HEK293 (cell line): ENCODE data around the gene DNM1.

Source experiments
- CTCF ChIA-PET: fragments of 350-600 bp; formaldehyde crosslinking; extraction: SDS; loops from one replicate; lab custom pipeline; 2021; ENCODE audit warnings: antibody characterized with exemption; lab: Yijun Ruan, JAX
- POLR2A ChIA-PET: fragments of 300-600 bp; formaldehyde crosslinking; extraction: SDS; loops from one replicate; lab custom pipeline; 2020; ENCODE audit warnings: antibody characterized with exemption, inconsistent platforms; lab: Yijun Ruan, JAX
- H3K27ac ChIP-seq: fragments of 200-500 bp; sonication (Bioruptor generic); 2 replicates; pipeline ENCODE4 v1.5.1; 2014; ENCODE audit warnings: low read depth, low read length, control low read depth, inconsistent platforms; ENCODE audit errors: extremely low read depth
- H3K36me3 ChIP-seq, 2 experiments: fragments of 200-500 bp in 1 of 2; sonication (Bioruptor generic) in 1 of 2; 1 replicate in 1 of 2; 2 replicates in 1 of 2; pipeline ENCODE4 v1.5.1; 2014 to 2017; ENCODE audit warnings: inconsistent platforms in 2 of 2, low read length in 2 of 2; ENCODE audit not compliant: control insufficient read depth in 2 of 2, insufficient read depth in 1 of 2
- H3K4me1 ChIP-seq: fragments of 200-500 bp; sonication (Bioruptor generic); 2 replicates; pipeline ENCODE4 v1.5.1; 2014; ENCODE audit warnings: mild to moderate bottlenecking, low read length, inconsistent platforms; ENCODE audit not compliant: control insufficient read depth, insufficient read depth
- H3K4me3 ChIP-seq: 2 replicates; pipeline ENCODE4 v1.5.1; 2011; ENCODE audit warnings: low read depth, mild to moderate bottlenecking, control low read depth, low read length, moderate library complexity
- H3K9me3 ChIP-seq: fragments of 200-500 bp; sonication (Bioruptor generic); 2 replicates; pipeline ENCODE4 v1.5.1; 2014; ENCODE audit warnings: low read depth, low read length, inconsistent platforms; ENCODE audit not compliant: control insufficient read depth, insufficient read depth
- GLIS2 ChIP-seq: fragments of 450-650 bp; formaldehyde crosslinking; IDR thresholded peaks from 2 replicates; pipeline ENCODE4 v1.5.1; 2016; ENCODE audit warnings: missing biosample characterization, missing genetic modification characterization
- KLF8 ChIP-seq: fragments of 450-650 bp; formaldehyde crosslinking; IDR thresholded peaks from 2 replicates; pipeline ENCODE4 v1.5.1; 2016; ENCODE audit warnings: missing biosample characterization, missing genetic modification characterization
- SALL2 ChIP-seq: fragments of 450-650 bp; formaldehyde crosslinking; IDR thresholded peaks from 2 replicates; pipeline ENCODE4 v1.5.0; 2017; ENCODE audit warnings: missing biosample characterization, mild to moderate bottlenecking, missing genetic modification characterization, borderline replicate concordance
- ZBTB21 ChIP-seq: fragments of 450-650 bp; formaldehyde crosslinking; IDR thresholded peaks from 2 replicates; pipeline ENCODE4 v1.5.1; 2017; ENCODE audit warnings: missing biosample characterization, missing genetic modification characterization
- ZIC2 ChIP-seq: fragments of 450-650 bp; formaldehyde crosslinking; IDR thresholded peaks from 2 replicates; pipeline ENCODE4 v1.5.1; 2016; ENCODE audit warnings: missing biosample characterization, missing genetic modification characterization
- ZNF10 ChIP-seq: fragments of 450-650 bp; formaldehyde crosslinking; IDR thresholded peaks from 2 replicates; pipeline ENCODE4 v1.5.1; 2017; ENCODE audit warnings: missing biosample characterization, missing genetic modification characterization
- ZNF19 ChIP-seq: fragments of 450-650 bp; formaldehyde crosslinking; IDR thresholded peaks from 2 replicates; pipeline ENCODE4; 2016; ENCODE audit warnings: missing biosample characterization, missing genetic modification characterization, low read depth
- ZNF211 ChIP-seq: fragments of 450-650 bp; formaldehyde crosslinking; IDR thresholded peaks from 2 replicates; pipeline ENCODE4 v1.5.1; 2016; ENCODE audit warnings: low read depth, missing biosample characterization, missing genetic modification characterization
- ZNF214 ChIP-seq: fragments of 450-650 bp; formaldehyde crosslinking; IDR thresholded peaks from 2 replicates; pipeline ENCODE4 v1.5.1; 2017; ENCODE audit warnings: missing biosample characterization, mild to moderate bottlenecking, missing genetic modification characterization, borderline replicate concordance
- ZNF510 ChIP-seq: fragments of 450-650 bp; formaldehyde crosslinking; IDR thresholded peaks from 2 replicates; pipeline ENCODE4 v1.5.1; 2018; ENCODE audit warnings: mild to moderate bottlenecking, missing genetic modification characterization, missing biosample characterization; ENCODE audit not compliant: insufficient replicate concordance
- ZNF558 ChIP-seq: fragments of 450-650 bp; formaldehyde crosslinking; IDR thresholded peaks from 2 replicates; pipeline ENCODE4 v1.5.1; 2016; ENCODE audit warnings: missing biosample characterization, missing genetic modification characterization
- ZNF600 ChIP-seq: fragments of 450-650 bp; formaldehyde crosslinking; IDR thresholded peaks from 2 replicates; pipeline ENCODE4 v1.5.1; 2016; ENCODE audit warnings: missing biosample characterization, missing genetic modification characterization
- ZNF626 ChIP-seq: fragments of 450-650 bp; sonication (Bioruptor Pico); formaldehyde crosslinking; IDR thresholded peaks from 2 replicates; pipeline ENCODE4 v1.5.1; 2018; ENCODE audit warnings: missing biosample characterization, missing genetic modification characterization, inconsistent platforms
- ZNF677 ChIP-seq: fragments of 450-650 bp; IDR thresholded peaks from 2 replicates; pipeline ENCODE4 v1.5.0; 2018; ENCODE audit warnings: missing biosample characterization, mild to moderate bottlenecking, missing genetic modification characterization, moderate library complexity
- ZSCAN16 ChIP-seq: fragments of 450-650 bp; formaldehyde crosslinking; IDR thresholded peaks from 2 replicates; pipeline ENCODE4 v1.5.1; 2016; ENCODE audit warnings: missing biosample characterization, missing genetic modification characterization
- TF ChIP-seq, protein P1 (sequence below): fragments of 450-650 bp; formaldehyde crosslinking; conservative IDR thresholded peaks from 2 replicates; pipeline ENCODE4 v1.5.1; 2016; ENCODE audit warnings: low read depth, missing biosample characterization, missing genetic modification characterization
- TF ChIP-seq, protein P2 (sequence below): fragments of 450-650 bp; formaldehyde crosslinking; IDR thresholded peaks from 2 replicates; pipeline ENCODE4 v1.5.1; 2016; ENCODE audit warnings: missing biosample characterization, missing genetic modification characterization
- TF ChIP-seq, protein P3 (sequence below): fragments of 450-650 bp; formaldehyde crosslinking; IDR thresholded peaks from 2 replicates; pipeline ENCODE4 v1.5.1; 2016; ENCODE audit warnings: missing biosample characterization, missing genetic modification characterization

Gene DNM1

DNA sequence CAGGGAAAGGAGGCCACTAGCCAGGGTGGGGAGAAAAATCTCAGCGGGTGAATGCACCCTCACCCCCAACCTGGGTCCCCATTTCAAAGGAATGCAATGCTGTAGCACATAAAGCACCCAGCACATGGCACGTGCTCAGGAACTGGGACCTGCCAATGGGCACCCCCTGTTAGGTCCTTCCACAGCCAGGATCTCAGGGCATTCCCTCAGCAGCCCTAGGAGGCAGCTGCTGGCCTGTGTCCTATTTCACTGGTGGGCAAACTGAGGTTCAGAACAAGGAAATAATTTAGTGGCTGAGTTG, 8.8 kb downstream of the DNM1 start:
- no peaks in the 10 kb centered on the region for H3K9me3 ChIP-seq
- no peak overlapping the region for H3K4me3 ChIP-seq
- H3K27ac ChIP-seq: no peak overlapping the region
- POLR2A ChIA-PET: interaction anchor here (0.7 to 1.5 kb wide), 6 partner anchors 18 to 64 kb away, joined by 3 to 5 read pairs (median 4); partner anchors contain the start of genes BBLN, GOLGA2 and SWI5
- TF ChIP-seq ZBTB21: no peak
- TF ChIP-seq ZNF558 (tag by site-specific recombination): no peak
- no peak for TF ChIP-seq ZNF214 (tag by site-specific recombination)
- TF ChIP-seq, protein P1, sequence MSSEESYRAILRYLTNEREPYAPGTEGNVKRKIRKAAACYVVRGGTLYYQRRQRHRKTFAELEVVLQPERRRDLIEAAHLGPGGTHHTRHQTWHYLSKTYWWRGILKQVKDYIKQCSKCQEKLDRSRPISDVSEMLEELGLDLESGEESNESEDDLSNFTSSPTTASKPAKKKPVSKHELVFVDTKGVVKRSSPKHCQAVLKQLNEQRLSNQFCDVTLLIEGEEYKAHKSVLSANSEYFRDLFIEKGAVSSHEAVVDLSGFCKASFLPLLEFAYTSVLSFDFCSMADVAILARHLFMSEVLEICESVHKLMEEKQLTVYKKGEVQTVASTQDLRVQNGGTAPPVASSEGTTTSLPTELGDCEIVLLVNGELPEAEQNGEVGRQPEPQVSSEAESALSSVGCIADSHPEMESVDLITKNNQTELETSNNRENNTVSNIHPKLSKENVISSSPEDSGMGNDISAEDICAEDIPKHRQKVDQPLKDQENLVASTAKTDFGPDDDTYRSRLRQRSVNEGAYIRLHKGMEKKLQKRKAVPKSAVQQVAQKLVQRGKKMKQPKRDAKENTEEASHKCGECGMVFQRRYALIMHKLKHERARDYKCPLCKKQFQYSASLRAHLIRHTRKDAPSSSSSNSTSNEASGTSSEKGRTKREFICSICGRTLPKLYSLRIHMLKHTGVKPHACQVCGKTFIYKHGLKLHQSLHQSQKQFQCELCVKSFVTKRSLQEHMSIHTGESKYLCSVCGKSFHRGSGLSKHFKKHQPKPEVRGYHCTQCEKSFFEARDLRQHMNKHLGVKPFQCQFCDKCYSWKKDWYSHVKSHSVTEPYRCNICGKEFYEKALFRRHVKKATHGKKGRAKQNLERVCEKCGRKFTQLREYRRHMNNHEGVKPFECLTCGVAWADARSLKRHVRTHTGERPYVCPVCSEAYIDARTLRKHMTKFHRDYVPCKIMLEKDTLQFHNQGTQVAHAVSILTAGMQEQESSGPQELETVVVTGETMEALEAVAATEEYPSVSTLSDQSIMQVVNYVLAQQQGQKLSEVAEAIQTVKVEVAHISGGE: no peak
- TF ChIP-seq, protein P2, sequence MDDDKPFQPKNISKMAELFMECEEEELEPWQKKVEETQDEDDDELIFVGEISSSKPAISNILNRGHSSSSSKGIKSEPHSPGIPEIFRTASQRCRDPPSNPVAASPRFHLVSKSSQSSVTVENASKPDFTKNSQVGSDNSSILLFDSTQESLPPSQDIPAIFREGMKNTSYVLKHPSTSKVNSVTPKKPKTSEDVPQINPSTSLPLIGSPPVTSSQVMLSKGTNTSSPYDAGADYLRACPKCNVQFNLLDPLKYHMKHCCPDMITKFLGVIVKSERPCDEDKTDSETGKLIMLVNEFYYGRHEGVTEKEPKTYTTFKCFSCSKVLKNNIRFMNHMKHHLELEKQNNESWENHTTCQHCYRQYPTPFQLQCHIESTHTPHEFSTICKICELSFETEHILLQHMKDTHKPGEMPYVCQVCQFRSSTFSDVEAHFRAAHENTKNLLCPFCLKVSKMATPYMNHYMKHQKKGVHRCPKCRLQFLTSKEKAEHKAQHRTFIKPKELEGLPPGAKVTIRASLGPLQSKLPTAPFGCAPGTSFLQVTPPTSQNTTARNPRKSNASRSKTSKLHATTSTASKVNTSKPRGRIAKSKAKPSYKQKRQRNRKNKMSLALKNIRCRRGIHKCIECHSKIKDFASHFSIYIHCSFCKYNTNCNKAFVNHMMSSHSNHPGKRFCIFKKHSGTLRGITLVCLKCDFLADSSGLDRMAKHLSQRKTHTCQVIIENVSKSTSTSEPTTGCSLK (tag by site-specific recombination): no peak
- no peak for TF ChIP-seq ZNF10 (tag by site-specific recombination)
- TF ChIP-seq ZSCAN16 (tag by site-specific recombination): no peak
- no peak for TF ChIP-seq ZNF211 (tag by site-specific recombination)
- no peak for TF ChIP-seq ZNF677
- no peak for TF ChIP-seq ZNF600 (tag by site-specific recombination)
- TF ChIP-seq ZNF19: no peak
- no peaks in the 10 kb centered on the region for H3K36me3 ChIP-seq
- no peaks in the 10 kb centered on the region for H3K4me1 ChIP-seq
- CTCF ChIA-PET: interaction anchor here (0.7 to 1.3 kb wide), 4 partner anchors 8 to 80 kb away, joined by 3 to 6 read pairs (median 4); partner anchors contain the start of gene DNM1

DNA sequence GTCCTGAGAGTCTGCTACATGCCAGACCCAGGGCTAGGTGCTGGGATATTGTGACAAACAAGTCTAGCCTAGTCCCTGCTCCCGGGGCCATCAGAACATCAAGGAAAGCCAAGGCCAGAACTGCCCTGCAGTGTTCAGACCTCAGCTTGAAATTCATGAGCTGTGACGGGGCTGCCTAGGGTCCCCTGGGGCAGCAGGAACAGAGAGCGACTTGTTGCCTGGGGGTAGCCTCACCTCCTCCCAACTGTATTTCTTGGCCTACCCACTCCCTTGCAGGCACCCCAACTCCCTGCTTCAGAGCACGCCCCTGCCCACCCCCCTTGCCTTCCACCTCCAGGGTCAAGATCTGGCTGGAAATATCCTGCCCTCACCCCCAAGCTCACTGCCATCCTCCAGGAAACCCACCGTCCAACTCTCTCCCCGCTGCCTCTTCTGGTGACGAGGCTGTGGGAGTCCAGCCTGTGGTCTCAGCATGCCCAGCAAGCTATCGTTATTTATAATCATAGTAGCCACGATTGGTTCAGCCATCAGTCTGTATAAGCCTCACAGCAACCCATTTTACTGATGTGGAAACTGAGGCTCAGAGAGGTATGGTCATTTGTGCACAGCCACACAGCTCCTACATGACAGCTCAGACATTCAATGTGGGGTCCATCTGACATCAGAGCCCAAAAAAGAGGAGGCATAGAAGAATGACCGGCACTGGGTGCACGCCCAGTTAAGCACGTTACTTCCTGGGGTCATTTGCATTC, 10.7 kb downstream of the DNM1 start:
- H3K27ac ChIP-seq: no peak overlapping the region
- TF ChIP-seq, protein P3, sequence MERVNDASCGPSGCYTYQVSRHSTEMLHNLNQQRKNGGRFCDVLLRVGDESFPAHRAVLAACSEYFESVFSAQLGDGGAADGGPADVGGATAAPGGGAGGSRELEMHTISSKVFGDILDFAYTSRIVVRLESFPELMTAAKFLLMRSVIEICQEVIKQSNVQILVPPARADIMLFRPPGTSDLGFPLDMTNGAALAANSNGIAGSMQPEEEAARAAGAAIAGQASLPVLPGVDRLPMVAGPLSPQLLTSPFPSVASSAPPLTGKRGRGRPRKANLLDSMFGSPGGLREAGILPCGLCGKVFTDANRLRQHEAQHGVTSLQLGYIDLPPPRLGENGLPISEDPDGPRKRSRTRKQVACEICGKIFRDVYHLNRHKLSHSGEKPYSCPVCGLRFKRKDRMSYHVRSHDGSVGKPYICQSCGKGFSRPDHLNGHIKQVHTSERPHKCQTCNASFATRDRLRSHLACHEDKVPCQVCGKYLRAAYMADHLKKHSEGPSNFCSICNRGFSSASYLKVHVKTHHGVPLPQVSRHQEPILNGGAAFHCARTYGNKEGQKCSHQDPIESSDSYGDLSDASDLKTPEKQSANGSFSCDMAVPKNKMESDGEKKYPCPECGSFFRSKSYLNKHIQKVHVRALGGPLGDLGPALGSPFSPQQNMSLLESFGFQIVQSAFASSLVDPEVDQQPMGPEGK (tag by site-specific recombination): no peak
- TF ChIP-seq ZIC2 (tag by site-specific recombination) (no peak), SALL2 (no peak), ZNF626 (no peak), GLIS2 (tag by site-specific recombination) (no peak), ZNF600 (tag by site-specific recombination) (no peak), ZNF510 (no peak), KLF8 (tag by site-specific recombination) (no peak)
- ChIA-PET CTCF (interaction anchor here (0.7 kb wide), 1 partner anchor 17 kb away, joined by 3 read pairs; no protein-coding TSS in a partner anchor), POLR2A (no interaction called here)
- H3K36me3 ChIP-seq: peaks cover 0 to under 1% of the 10 kb centered on the region in 2 experiments; a peak in 1 of 3 replicates
- H3K4me3 ChIP-seq: no peak overlapping the region
- no peaks in the 10 kb centered on the region for H3K4me1 ChIP-seq
- H3K9me3 ChIP-seq: no peaks in the 10 kb centered on the region
